Fibroblast of skin of left biceps (primary cell): Measurements from ENCODE around the gene RALGPS1.
A peak's percentile ranks its signal among the peaks of the same experiment; 100 is the strongest.
"Not testable (repeated sequence)": the region's sequence is repeated elsewhere in the genome, so short reads cannot be mapped to it uniquely, and the experiment has no call there.

Source experiments
- DNase-seq, 2 experiments: peaks; one replicate each; pipeline ENCODE4 v3.0.0-alpha.2; 2013; ENCODE audit warnings: low read depth in 2 of 2

Gene RALGPS1

DNA sequence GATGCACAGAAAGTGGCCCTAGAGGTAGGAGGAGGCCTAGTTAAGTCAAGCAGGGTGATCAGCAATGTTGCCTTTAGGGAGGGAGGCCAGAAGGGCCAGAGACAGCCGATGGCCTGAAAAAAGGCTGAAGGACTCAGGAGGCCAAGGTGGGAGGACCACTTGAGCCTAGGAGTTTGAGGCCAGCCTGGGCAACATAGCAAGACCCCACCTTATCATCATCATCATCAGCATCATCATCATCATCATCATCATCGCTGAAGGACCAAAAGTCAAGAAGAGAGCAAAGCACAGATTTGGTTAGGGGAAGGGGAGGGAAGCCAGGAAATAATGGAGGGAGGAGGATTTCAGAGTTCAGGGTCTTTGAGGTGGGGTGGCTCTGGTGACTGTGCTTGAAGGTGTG, 74.3 kb downstream of the RALGPS1 start:
- no peak for DNase-seq

DNA sequence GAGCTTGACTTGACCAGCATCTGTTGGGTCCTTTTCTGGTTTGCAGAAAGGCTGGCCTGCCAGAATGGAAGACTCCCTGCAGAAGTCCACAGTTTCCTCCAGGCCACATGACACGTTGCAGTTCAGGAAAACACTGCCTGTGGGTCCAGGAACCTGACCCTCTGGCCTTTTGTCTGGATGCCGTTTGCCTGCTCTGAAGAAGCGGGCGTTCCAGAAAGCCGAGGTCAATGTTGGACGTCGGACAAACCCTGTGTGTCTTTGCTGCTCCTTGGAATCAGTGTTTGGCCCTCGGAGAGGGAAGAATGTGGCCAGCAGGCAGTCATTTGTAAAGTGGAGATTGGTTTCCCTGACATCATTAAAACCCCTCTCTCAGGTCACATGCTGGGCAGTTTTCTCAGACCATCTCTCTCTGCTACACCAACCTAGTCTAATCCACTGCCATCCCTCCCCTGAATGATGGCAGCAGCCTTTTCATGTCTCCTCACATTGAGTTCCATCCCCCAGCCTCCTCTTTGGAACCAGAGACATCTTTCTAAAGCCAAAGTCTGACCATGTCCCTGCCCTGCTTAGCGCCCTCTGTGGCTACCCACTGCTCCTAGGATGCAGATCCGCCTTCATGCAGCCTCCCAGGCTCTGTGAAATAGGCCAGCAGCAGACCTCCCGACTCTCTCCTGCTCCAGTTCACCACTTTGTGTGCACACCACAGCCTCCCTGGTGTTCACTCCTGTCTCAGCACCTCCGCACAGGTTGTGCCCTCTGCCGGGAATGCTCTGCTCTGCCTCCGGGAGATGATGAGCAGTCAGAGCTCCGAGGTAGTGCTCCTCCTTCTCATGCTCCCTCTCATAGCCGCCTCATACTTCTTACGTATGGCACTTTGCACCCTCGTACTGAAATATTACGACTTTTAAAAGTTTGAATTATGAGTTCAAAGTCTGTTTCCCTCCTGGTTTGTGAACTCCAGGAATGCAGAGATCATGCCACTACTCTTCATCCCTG, 75.6 kb downstream of the RALGPS1 start:
- no peak for DNase-seq

DNA sequence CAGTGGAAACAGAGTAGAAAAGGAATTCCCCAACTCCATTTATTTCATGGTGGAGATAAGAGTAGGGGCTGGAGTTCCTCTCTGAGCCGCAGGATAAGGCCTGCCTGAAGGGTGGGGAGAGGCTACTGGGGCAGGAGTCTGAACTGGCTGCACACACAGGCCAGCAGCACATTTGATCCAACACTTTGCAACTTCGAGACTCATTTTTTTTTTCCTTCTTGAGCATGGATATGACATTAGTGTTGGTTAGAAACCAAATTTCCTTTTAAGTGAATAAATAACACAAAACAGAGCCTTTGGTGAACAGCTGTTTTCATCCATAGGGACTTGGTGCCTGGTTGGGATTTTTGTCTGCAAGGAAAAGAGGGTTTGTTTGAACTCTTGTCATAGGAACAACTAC, 76.6 kb downstream of the RALGPS1 start:
- DNase-seq: no peak

DNA sequence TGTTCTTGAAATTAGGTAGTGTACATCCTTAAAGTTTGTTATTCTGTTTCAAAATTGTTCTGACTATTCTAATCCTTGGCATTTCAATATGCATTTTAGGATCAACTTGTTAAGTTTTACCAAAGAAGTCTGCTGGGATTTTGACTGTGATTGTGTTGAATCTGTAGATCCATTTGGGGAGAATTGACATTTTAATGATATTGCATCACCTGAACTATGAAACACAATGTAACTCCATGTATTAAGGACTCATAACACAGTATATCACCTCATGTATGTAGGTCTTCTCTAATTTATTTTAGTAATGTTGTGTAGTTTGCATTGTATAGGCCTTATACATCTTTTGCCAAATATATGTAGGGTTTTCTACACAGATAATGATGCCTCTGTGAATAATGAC, 77.8 kb downstream of the RALGPS1 start:
- no peak for DNase-seq

DNA sequence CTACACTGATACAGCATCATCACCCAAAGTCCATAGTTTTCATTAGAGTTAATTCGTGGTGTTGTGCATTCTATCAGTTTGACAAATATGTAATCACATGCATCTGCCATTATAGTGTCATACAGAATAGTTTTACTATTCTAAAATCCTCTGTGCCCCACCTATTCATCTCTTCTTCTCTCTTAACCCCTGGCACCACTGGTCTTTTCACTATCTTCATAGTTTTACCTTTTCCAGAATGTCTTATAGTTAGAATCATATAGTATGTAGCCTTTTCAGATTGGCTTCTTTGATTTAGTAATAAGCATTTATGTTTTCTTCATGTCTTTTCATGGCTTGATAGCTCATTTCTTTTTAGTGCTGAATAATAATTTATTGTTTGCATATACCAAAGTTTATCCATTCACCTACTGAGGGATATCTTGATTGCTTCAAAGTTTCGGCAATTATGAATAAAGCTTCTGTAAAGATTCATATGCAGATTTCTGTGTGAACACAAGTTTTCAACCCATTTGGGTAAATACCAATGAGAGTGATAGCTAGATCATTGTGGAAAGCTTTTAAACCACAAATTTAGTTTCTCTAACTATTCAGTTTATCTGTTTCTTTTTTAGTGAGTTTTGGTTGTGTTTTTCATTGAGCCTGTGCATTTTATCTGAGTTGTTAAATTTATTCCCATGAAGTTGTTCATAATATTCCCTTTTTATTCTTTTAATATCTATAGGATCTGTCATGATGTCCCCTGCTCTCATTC, 84.9 kb downstream of the RALGPS1 start:
- no peak for DNase-seq

DNA sequence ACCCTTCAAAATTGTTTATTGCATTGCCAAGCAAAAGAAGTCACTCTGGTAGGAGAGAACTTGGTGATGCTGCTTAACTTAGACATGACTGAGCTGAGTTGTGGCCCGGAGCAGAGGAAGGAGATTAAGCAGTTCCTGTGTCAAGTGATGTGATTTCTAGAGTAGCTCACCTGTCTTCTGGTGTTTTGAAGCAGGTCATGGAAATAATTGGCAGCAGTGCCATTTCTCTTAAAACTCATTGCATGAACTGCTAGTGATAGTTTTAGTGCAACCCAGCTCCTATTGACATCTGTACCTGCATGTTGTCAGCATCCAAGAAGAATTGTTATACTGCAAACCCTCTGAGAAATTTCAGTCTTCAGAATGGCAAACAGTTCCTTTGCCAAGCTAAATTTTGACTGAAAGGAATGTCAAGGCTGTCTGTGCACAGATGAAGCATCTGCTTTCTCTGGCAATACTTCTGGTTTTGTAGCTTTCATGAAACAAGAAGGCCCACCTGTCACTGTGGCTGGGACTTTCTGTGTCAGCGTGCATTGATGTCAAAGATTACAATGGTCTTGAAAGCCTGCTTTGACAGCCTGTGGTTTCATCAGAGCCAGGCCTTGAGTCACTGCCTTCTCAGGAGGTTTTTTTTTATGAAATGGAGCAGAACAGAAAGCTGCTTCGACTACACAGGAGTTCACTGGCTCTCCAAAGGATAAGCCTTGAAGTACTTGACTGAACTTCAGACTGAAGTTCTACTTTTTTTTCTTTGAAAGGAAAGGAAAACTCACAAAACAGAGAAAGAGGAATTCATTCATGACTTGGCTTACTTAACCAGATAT, 90.6 kb downstream of the RALGPS1 start:
- no peak for DNase-seq

DNA sequence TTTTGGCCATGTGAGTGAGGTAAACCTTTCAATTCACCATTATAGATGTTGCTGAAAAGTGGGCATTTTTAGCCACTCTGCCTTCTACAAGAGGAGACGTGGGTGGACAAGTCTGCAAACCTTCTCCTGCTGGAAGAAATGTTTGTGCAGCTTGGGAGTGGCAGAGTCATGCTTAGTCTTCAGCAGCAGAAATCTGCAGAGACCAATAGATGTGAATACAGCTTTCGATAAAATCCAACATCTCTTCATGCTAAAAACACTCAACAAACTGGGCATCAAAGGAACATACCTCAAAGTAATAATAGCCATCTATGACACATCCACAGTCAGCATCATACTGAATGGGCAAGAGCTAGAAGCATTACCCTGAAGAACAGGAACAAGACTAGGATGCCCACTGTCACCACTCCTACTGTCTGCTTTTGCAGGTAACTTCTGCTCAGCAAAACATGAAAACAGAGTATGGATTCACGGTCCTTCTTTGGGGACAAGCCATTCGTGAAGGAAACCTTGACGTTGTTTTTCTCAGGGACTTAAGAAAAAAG, 91.3 kb downstream of the RALGPS1 start:
- no peak for DNase-seq

DNA sequence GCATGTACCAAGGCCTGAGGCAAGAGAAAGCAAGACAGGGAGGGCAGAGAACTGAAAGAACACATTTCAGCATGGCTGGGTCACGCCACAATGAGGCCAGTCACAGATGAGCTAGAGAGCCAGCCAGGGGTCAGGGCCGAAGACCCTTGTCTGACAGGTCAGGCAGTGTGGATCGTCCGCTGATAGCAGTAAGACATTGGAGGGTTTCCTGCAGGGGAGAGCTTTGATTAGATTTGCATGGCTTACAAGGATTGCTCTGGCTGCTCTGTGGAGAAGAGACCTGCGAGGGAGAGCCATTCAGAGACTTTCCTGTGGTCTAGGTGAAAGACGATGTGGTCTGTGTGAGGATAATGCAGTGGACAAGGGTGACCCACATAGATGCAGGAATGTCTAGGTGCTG, 93.1 kb downstream of the RALGPS1 start:
- no peak for DNase-seq

DNA sequence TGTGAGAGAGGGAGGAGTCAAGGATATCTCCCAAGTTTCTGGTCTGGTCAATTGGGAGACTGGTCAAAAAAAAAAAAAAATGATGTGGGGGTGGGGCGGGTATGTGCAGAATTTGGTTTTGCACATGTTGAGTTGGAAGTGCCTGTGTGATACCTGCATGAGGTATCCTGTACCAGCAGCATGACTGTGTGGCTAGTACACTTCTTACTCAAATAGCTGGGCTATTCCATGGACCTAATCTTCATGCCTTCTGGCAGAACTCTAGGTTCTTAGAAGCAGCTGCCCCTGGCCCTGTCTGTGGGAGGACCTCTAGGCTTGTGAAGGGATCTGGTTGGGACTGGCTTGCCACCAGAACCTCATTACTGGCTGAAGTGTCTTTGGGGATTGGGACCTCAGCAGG, 93.5 kb downstream of the RALGPS1 start:
- DNase-seq: no peak

DNA sequence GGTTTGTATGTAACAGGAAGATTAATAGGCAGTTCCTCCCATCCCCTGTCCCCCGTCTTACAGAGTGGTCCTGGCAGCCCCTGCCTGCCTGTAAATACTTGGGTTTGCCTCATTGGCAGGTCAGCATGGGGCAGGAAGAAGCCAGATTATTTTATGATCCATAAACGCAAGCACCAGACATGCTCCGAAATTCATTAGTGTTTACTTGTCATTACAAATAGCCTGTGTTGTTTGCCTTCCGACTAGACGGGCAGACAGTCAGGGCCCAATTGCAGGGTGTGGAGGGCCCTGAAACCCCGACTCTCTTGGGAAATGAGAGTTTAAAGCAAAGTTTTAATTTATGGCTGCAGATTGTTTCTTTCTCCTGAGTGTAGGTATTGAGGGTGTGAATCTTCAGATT, 97.2 kb downstream of the RALGPS1 start:
- no peak for DNase-seq

DNA sequence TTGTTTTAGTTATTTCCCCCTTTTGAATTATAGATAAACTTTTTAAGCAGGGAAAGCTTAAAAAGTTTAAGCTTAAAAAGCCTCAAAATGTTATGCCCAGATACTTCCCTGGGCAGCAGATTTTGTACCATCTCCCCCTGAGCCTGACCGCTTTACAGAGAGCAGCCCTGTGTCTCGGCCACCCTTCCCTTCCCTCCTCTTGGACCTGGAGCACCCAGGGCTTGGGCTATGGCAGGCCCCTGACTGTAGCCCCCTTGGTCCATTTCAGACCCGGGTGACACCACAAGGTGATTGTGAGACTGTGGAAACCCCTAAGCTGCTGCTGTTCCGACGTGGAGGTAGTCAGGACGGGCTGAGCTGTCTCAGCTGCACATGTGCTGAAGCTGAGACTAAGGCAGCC, 97.7 kb downstream of the RALGPS1 start:
- DNase-seq: no peak

DNA sequence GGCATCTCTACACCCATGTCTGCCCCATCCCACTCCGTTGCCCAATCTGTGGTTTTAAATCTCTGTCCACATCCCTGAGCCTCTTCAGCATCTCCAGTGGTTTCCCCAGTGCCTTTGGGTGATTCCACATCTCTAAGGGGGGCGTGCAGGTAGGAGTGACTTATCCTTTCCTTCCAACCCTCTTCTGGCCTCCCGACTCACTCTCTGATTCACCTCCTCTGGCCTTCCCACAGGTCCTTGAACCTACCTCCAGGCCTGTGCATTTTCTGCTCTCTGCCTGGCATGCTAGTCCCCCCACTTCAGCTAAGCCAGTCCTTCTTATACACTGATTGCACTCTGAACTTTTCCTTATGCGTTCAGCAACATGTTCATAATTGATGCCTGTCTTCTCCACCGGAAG, 99.0 kb downstream of the RALGPS1 start:
- DNase-seq: no peak

DNA sequence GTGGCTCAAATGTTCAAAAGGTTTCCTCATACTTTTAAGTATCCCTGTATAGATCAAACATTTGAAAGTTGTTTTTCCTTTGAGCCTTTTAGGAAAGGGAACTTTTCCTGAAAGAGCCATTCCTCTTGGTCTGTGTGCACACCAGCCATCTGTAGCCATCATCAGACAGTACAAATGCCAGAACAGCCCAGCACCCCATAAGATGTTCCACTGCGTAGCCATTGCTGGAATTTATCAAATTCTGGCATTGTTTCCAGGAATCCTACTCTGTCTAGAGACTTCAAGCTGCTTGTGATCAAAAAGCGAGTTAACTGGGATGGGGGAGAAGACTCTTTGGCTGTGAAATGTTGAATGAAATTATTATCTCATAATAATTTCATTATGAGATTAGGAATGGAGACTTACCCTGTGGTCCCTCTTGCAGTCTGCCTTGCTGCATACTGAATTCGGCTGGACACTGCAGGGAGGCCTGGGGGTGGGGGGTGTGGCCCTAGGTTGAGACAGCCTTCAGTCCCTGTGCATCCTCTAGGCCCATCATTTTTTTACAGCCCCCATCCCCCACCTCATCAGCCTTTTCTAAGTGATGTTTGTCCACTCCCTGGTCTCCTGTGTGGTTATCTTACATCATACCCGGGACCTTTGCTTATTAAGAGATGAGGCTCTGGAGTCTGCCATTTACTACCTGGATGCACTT, 99.8 kb downstream of the RALGPS1 start:
- DNase-seq: peak; percentile 62 to 72

DNA sequence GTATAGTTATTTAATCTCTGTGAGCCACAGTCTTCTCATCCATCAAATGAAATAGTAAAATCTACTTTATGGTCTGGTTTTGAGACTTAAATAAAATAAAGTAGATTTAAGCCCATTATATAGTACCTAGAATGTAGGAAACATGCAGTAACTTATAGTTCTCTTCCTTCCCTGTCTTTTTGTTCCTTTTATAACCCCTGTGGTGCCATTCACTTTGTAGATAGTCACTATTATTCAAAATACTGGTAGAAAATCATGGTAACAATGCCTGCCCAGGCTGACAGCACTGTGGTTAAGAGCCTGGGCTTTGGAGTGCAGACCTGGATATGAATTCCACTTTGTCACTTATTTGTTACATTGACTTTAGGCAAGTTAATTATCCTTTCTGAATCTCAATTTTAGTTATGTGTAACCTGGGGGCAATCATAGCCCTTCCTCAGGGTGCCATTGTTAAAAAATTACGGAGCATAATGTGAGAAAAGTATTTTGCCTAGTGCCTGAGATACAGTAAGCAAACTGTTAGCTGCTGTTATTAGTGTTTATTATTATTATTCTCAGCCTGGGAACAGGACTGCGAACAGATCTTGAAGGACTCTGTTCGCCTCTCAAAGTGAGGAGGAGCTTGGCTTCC, 100.4 kb downstream of the RALGPS1 start:
- DNase-seq: no peak

DNA sequence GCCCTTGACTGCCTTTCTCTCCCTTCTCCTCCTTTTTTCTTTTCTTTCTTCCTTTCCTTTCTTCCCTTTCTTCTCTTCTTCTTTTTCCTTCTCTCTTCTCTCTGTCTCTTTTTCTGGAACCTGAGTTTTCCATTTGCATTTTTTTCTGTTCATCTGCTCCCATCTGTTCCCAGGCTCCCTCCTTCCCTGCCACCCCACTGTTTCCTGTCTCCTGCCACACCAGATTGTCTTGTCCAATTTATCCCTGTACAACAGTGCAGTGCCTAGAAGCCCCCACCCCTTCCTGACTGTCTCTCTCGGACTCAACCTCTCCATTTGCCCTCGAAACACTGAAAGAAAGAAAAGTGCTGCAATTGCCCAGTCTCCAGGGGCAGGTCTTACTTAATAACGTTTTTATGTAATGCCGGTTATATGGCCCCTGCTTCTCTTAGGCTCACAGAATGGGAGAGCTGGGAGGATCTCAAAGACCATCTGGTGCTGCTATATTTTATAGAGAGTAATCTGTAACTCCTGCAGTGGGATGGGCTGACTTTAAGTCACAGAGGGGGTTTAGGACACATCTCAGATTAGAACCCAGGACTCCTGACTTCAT, 101.4 kb downstream of the RALGPS1 start:
- no peak for DNase-seq

DNA sequence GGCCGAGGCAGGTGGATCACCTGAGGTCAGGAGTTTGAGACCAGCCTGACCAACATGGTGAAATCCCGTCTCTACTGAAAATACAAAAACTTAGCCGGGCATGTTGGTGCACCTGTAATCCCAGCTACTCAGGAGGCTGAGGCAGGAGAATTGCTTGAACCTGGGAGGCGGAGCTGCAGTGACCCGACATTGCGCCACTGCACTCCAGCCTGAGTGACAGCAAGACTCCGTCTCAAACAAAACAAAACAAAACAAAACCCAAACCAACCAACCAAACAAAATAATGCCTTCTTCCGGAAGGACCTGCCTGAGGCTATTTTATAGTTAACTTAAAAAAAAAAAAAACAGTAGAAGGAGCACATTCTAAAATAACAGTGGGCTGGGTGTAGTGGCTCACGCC, 103.4 kb downstream of the RALGPS1 start:
- DNase-seq: not testable (repeated sequence)

DNA sequence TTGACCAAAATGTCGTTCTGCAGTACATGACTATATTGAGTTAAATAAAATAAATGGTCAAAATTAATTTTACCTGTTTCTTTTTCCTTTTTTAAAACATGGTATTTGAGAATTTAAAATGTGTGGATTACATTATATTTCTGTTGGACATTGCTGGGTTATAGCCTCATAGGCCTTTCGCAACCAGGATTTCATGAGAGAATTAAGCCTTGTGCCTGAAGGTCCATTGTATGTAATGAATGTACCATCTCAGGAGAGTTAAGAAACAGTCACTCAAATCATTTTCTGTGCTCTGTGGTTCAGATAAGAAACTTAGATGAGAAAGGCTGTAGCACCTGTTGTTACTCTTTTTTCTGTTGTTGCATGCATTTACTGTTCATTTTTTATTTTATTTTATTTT, 104.4 kb downstream of the RALGPS1 start:
- no peak for DNase-seq

DNA sequence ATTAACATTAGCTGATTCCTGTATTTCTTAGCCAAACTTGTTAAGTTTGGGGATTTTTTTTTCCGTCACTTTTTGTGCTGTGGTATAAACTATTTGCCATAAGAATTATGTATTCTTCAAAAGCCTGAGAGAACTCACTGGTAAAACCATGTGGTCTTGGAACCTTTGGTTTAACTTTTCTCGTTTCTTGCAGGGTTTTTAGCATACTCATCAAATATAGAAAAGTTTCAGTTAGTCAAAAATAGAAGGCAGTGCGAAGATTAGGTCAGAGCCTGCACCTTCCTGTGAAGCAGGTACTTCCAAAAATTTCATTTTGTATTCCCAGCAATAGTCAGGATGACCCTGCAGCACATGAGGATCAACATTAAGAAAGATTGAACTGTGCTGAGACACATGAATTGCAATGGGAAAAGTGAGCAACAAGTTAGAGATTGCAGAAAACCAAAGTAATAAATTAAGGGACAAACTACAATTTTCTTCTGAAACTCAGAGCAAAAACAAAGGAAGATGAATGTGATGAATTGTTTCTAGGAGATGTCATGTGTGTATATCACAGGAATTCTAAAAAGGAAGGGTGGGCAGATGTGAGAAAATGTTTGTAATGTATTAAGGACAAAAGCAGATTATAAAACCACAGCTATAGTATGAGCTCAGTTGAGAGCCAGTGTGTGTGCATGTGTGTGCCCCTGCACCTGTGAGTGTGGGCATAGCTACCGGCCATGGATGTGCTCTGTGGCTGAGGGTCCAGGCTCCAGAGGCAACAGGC, 105.6 kb downstream of the RALGPS1 start:
- no peak for DNase-seq

DNA sequence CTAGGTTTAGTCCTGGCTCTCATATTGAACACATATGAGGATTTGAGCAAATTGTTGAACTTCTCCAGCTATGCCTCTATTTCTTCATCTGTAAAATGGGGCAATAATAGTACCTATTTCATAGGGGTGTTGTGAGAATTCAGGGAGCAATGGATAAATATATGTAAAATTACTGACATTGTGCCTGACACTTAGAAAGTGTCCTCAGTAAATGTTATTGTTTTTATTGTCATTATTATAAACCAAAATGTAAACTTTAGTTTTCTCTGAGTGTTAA, 106.2 kb downstream of the RALGPS1 start:
- no peak for DNase-seq
